Measurements from ENCODE around the gene RC3H1.

GRCh38 chr1:174003867-174004266, 18.3 kb downstream of the RC3H1 start:
- TF ChIP-seq CTCF (IDR thresholded peaks at IDR 0.05), result no peak
- no peak for TF ChIP-seq POLR2A (IDR thresholded peaks at IDR 0.05)
- TF ChIP-seq POLR2AphosphoS5 (IDR thresholded peaks at IDR 0.05), result no peak

Data from gastroesophageal sphincter (tissue), 3 donors.